K562 (cell line): Measurements from ENCODE around the gene GPRIN3. TPM values are rescaled to one million over a fixed set of nuclear protein-coding genes. Genes with fewer than 3 reads are reported as not detected.

Experiments used
- ATAC-seq: fragments of 200-7000 bp; cut with Tn5 transposase; 3 replicates; pipeline ENCODE4 v1.9.1; 2020; ENCODE audit warnings: moderate library complexity
- BruUV-seq: library from RNA; stranded (reverse); fragments of 400-500 nt; replicated peaks from 2 replicates; lab custom pipeline; 2021; lab: Mats Ljungman, UMichigan
- CTCF ChIA-PET: fragments of 300-600 bp; formaldehyde crosslinking; extraction: SDS; loops from one replicate; lab custom pipeline; 2021; ENCODE audit warnings: low intra/inter-chr PET ratio; lab: Yijun Ruan, JAX
- POLR2A ChIA-PET: fragments of 300-600, 350-650 bp; sonication (Branson Sonifier 250); formaldehyde crosslinking; extraction: SDS; loops from one replicate; lab custom pipeline; 2021; ENCODE audit warnings: antibody characterized with exemption, inconsistent platforms; lab: Yijun Ruan, JAX
- DNase-seq, 4 experiments: peaks; one replicate each; pipeline versions ENCODE4 v3.0.0 to v3.0.0-alpha.2; 2011 to 2018; ENCODE audit warnings: low spot score in 3 of 4, mixed read lengths in 3 of 4; ENCODE audit errors: extremely low read depth in 1 of 4
- FAIRE-seq: peaks from 2 replicates; lab custom pipeline; 2011; peaks lifted over from hg19 to GRCh38; lab: Jason Lieb, UNC
- H2AFZ ChIP-seq: 2 replicates; pipeline ENCODE4 v1.6.0; 2011; ENCODE audit warnings: low read depth, low read length, control low read depth, inconsistent platforms
- H3K27ac ChIP-seq: fragments of 200-600 bp; 3 replicates; pipeline ENCODE4 v1.8.0; 2011; ENCODE audit warnings: low read depth, mild to moderate bottlenecking, control low read depth, inconsistent platforms, low read length, moderate library complexity, mixed read lengths; ENCODE audit errors: extremely low read depth
- H3K27me3 ChIP-seq, 2 experiments: fragments of 300-600 bp in 1 of 2; 2 replicates in 1 of 2; 3 replicates in 1 of 2; pipeline versions ENCODE4 v1.6.0 to v1.8.0; 2011; ENCODE audit warnings: inconsistent platforms in 2 of 2, low read length in 2 of 2, mild to moderate bottlenecking in 1 of 2, mixed read lengths in 1 of 2, moderate library complexity in 1 of 2; ENCODE audit not compliant: control insufficient read depth in 2 of 2, insufficient read depth in 2 of 2
- H3K36me3 ChIP-seq: fragments of 300-600 bp; 3 replicates; pipeline ENCODE4 v1.8.0; 2011; ENCODE audit warnings: mild to moderate bottlenecking, low read length, inconsistent platforms; ENCODE audit not compliant: control insufficient read depth, insufficient read depth
- H3K4me1 ChIP-seq, 2 experiments: fragments of 200-600 bp in 1 of 2; replicated peaks in 1 of 2; 2 replicates in 1 of 2; 3 replicates in 1 of 2; pipeline versions ENCODE4 v1.5.1 to v1.8.0; 2011; ENCODE audit warnings: inconsistent platforms in 2 of 2, low read length in 2 of 2, mild to moderate bottlenecking in 1 of 2, mixed read lengths in 1 of 2, moderate library complexity in 1 of 2; ENCODE audit not compliant: control insufficient read depth in 2 of 2, insufficient read depth in 2 of 2
- H3K4me2 ChIP-seq: 2 replicates; pipeline ENCODE4 v1.6.1; 2011; ENCODE audit warnings: low read length, control low read depth, inconsistent platforms, mixed read lengths; ENCODE audit not compliant: insufficient read depth
- H3K4me3 ChIP-seq: fragments of 200-600 bp; sonication (generic), shearing (Covaris generic); 2 replicates; pipeline ENCODE4 v1.5.1; 2016; ENCODE audit warnings: control low read depth, inconsistent platforms
- H3K79me2 ChIP-seq: fragments of 200-600 bp; 3 replicates; pipeline ENCODE4 v1.8.0; 2011; ENCODE audit warnings: low read length, inconsistent platforms; ENCODE audit not compliant: control insufficient read depth, insufficient read depth
- H3K9ac ChIP-seq, 2 experiments: 2 replicates each; pipeline versions ENCODE4 v1.6.0 to v1.6.1; 2011; ENCODE audit warnings: low read depth in 2 of 2, low read length in 2 of 2, control low read depth in 1 of 2, inconsistent platforms in 1 of 2, mild to moderate bottlenecking in 1 of 2, mixed read lengths in 1 of 2; ENCODE audit not compliant: insufficient read depth in 1 of 2
- H3K9me1 ChIP-seq: one replicate; pipeline ENCODE4 v1.6.0; 2011; ENCODE audit warnings: inconsistent platforms, mild to moderate bottlenecking, low read length, moderate library complexity; ENCODE audit not compliant: control insufficient read depth, insufficient read depth
- H3K9me3 ChIP-seq: replicated peaks from 2 replicates; pipeline ENCODE4 v1.5.1; 2011; ENCODE audit warnings: low read depth, low read length, inconsistent platforms; ENCODE audit not compliant: control insufficient read depth, insufficient read depth
- H4K20me1 ChIP-seq: replicated peaks from 2 replicates; pipeline ENCODE4 v1.6.1; 2011; ENCODE audit warnings: low read length, inconsistent platforms, mixed read lengths; ENCODE audit not compliant: control insufficient read depth, insufficient read depth
- BACH1 ChIP-seq: fragments of 200-800 bp; sonication (Bioruptor generic); IDR thresholded peaks from 2 replicates; pipeline ENCODE4 v1.6.1; 2016; ENCODE audit warnings: missing genetic modification characterization, missing compliant biosample characterization
- GABPA ChIP-seq: fragments of 200-800 bp; sonication (Bioruptor generic); conservative IDR thresholded peaks from 2 replicates; pipeline ENCODE4 v1.6.1; 2016; ENCODE audit warnings: low read depth, missing genetic modification characterization, missing compliant biosample characterization
- HLTF ChIP-seq: fragments of 450-650 bp; IDR thresholded peaks from 2 replicates; pipeline ENCODE4 v1.6.1; 2016
- NELFE ChIP-seq: IDR thresholded peaks from 2 replicates; pipeline ENCODE4 v1.6.1; 2011; ENCODE audit warnings: mild to moderate bottlenecking; ENCODE audit not compliant: insufficient read depth, insufficient read length
- NUFIP1 ChIP-seq: fragments of 450-650 bp; IDR thresholded peaks from 2 replicates; pipeline ENCODE4 v1.6.1; 2018; ENCODE audit not compliant: partially characterized antibody
- PHF20 ChIP-seq: fragments of 450-650 bp; IDR thresholded peaks from 2 replicates; pipeline ENCODE4 v1.6.1; 2018; ENCODE audit not compliant: partially characterized antibody
- POLR3G ChIP-seq: IDR thresholded peaks from 2 replicates; pipeline ENCODE4 v1.6.1; 2011; ENCODE audit not compliant: insufficient read length, insufficient replicate concordance; ENCODE audit errors: extremely low read depth
- RBM34 ChIP-seq: fragments of 200-400 bp; formaldehyde crosslinking; IDR thresholded peaks from 2 replicates; pipeline ENCODE4 v1.6.1; 2018; ENCODE audit warnings: low read length, borderline replicate concordance; ENCODE audit not compliant: insufficient read depth
- RBM39 ChIP-seq: fragments of 200-400 bp; formaldehyde crosslinking; optimal IDR thresholded peaks from 2 replicates; pipeline ENCODE3; 2018; ENCODE audit warnings: low read depth, low read length
- ZNF77 ChIP-seq: fragments of 250-450 bp; sonication (Bioruptor Pico); IDR thresholded peaks from 2 replicates; pipeline ENCODE4 v1.5.0; 2020
- ZNF79 ChIP-seq: fragments of 250-450 bp; sonication (Bioruptor Pico); IDR thresholded peaks from 2 replicates; pipeline ENCODE4 v1.4.0; 2020; ENCODE audit warnings: low read depth, mild to moderate bottlenecking, moderate library complexity
- WGBS: fragments of 100-300 bp; shearing (Covaris generic); methylation state at CpG from one replicate; pipeline ENCODE4 v1.1.6; 2016; ENCODE audit warnings: low coverage, mixed read lengths; ENCODE audit not compliant: insufficient coverage; ENCODE audit errors: missing lambda C conversion rate; 5-methylcytosine and 5-hydroxymethylcytosine counted together
- in situ Hi-C: fragments of 300-500 bp; cut with MboI; formaldehyde crosslinking; loops from 4 replicates; pipeline ENCODE4 v1.15.0; 2018; ENCODE audit warnings: inconsistent platforms, mixed read lengths
- intact Hi-C: fragments of 100-400 bp; cut with micrococcal nuclease; formaldehyde crosslinking; loops from 2 replicates; pipeline ENCODE4 v1.14.2; 2022
- polyA plus RNA-seq, 8 experiments: library from polyadenylated mRNA; depleted of rRNA in 4 of 8; stranded (reverse) in 5 of 8; unstranded in 3 of 8; fragments of >200 nt; fragmentation: Nextera tagmentation in 2 of 8; fragmentation: Illumina TruSeq in 1 of 8; extraction: Ambion mirVana in 2 of 8; extraction: Trizol in 1 of 8; gene quantifications; 2 replicates each; pipeline versions ENCODE4 v1.2.1 to v1.2.3, GENCODE V29; 2011 to 2014; ENCODE audit warnings: inconsistent platforms in 1 of 8, missing spikeins in 1 of 8
- total RNA-seq, 7 experiments: library from RNA; depleted of rRNA in 6 of 7; stranded (reverse); fragments of >200 nt in 6 of 7; fragmentation: Illumina TruSeq in 2 of 7; extraction: Trizol in 2 of 7; gene quantifications; 2 replicates each; pipeline versions ENCODE4 v1.2.1 to v1.2.3, GENCODE V29; 2011 to 2021; ENCODE audit warnings: low replicate concordance in 1 of 7
- TF ChIP-seq, protein P1 (sequence below): fragments of 250-450 bp; sonication (Bioruptor Pico); IDR thresholded peaks from 2 replicates; pipeline ENCODE4 v1.5.0; 2020; ENCODE audit warnings: mild to moderate bottlenecking
- TF ChIP-seq, protein P2 (sequence below): fragments of 450-650 bp; formaldehyde crosslinking; IDR thresholded peaks from 2 replicates; pipeline ENCODE4 v1.4.0; 2020; ENCODE audit warnings: mild to moderate bottlenecking, moderate library complexity
- TF ChIP-seq, protein P3 (sequence below): fragments of 450-650 bp; IDR thresholded peaks from one replicate; pipeline ENCODE4 v1.6.1; 2018; ENCODE audit warnings: mild to moderate bottlenecking, moderate library complexity; ENCODE audit not compliant: partially characterized antibody
- TF ChIP-seq, protein P4 (sequence below): fragments of 450-650 bp; IDR thresholded peaks from 2 replicates; pipeline ENCODE4 v1.6.1; 2018; ENCODE audit not compliant: partially characterized antibody

The GPRIN3 gene
- total and polyA plus RNA-seq, 9 of the 15 experiments (the other 6 are each of a cell fraction or from before 2014, with no cell fraction given), result 0.02 TPM; not detected in 8

DNA sequence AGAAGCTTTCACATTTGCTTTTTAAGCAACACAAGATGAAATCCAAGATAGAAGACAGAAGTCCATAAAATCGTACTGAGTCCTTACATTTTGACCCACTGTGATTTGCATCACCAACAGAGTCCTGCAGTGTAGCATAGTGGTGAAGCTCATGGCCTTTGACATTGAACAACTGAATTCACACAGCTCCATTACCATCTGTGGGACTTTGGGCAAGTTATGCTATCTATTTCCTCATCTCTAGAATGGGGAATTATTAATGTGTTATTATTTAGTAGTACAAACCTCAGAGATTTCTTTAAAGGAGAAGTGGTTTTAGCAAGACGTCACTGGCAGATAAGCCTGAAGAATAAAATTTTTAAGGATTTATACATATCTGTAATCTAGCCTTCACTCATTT is 10.7 kb downstream of the GPRIN3 start:
- Histone ChIP-seq H3K4me3 (no peak overlapping the region), H3K9me1 (no peaks in the 10 kb centered on the region), H3K36me3 (no peaks in the 10 kb centered on the region), H3K9ac (no peak overlapping the region), H3K79me2 (no peaks in the 10 kb centered on the region), H3K4me2 (no peak overlapping the region), H4K20me1 (no peaks in the 10 kb centered on the region), H3K27ac (no peak overlapping the region), H3K9me3 (no peaks in the 10 kb centered on the region), H2AFZ (no peak overlapping the region), H3K4me1 (no peaks in the 10 kb centered on the region), H3K27me3 (no peaks in the 10 kb centered on the region)
- ChIA-PET POLR2A (no interaction called here), CTCF (no interaction called here)
- in situ Hi-C loops, result no loop called here
- 0% methylated on average over 2 of the region's 2 CpGs for WGBS
- no peak for DNase-seq
- FAIRE-seq, result no peak
- no peak for ATAC-seq
- intact Hi-C loops, result no loop called here
- no TSS peak for BruUV-seq
- no peak for TF ChIP-seq RBM34
- TF ChIP-seq, protein P1, sequence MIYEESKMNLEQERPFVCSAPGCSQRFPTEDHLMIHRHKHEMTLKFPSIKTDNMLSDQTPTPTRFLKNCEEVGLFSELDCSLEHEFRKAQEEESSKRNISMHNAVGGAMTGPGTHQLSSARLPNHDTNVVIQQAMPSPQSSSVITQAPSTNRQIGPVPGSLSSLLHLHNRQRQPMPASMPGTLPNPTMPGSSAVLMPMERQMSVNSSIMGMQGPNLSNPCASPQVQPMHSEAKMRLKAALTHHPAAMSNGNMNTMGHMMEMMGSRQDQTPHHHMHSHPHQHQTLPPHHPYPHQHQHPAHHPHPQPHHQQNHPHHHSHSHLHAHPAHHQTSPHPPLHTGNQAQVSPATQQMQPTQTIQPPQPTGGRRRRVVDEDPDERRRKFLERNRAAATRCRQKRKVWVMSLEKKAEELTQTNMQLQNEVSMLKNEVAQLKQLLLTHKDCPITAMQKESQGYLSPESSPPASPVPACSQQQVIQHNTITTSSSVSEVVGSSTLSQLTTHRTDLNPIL (CRISPR knock-in tag), result no peak
- no peak for TF ChIP-seq GABPA
- no peak for TF ChIP-seq ZNF77 (CRISPR knock-in tag)
- TF ChIP-seq POLR3G, result no peak
- no peak for TF ChIP-seq NELFE
- TF ChIP-seq, protein P2, sequence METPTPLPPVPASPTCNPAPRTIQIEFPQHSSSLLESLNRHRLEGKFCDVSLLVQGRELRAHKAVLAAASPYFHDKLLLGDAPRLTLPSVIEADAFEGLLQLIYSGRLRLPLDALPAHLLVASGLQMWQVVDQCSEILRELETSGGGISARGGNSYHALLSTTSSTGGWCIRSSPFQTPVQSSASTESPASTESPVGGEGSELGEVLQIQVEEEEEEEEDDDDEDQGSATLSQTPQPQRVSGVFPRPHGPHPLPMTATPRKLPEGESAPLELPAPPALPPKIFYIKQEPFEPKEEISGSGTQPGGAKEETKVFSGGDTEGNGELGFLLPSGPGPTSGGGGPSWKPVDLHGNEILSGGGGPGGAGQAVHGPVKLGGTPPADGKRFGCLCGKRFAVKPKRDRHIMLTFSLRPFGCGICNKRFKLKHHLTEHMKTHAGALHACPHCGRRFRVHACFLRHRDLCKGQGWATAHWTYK (CRISPR knock-in tag), result no peak
- TF ChIP-seq NUFIP1, result no peak
- no peak for TF ChIP-seq RBM39
- no peak for TF ChIP-seq HLTF
- TF ChIP-seq, protein P3, sequence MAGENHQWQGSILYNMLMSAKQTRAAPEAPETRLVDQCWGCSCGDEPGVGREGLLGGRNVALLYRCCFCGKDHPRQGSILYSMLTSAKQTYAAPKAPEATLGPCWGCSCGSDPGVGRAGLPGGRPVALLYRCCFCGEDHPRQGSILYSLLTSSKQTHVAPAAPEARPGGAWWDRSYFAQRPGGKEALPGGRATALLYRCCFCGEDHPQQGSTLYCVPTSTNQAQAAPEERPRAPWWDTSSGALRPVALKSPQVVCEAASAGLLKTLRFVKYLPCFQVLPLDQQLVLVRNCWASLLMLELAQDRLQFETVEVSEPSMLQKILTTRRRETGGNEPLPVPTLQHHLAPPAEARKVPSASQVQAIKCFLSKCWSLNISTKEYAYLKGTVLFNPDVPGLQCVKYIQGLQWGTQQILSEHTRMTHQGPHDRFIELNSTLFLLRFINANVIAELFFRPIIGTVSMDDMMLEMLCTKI, result no peak
- TF ChIP-seq, protein P4, sequence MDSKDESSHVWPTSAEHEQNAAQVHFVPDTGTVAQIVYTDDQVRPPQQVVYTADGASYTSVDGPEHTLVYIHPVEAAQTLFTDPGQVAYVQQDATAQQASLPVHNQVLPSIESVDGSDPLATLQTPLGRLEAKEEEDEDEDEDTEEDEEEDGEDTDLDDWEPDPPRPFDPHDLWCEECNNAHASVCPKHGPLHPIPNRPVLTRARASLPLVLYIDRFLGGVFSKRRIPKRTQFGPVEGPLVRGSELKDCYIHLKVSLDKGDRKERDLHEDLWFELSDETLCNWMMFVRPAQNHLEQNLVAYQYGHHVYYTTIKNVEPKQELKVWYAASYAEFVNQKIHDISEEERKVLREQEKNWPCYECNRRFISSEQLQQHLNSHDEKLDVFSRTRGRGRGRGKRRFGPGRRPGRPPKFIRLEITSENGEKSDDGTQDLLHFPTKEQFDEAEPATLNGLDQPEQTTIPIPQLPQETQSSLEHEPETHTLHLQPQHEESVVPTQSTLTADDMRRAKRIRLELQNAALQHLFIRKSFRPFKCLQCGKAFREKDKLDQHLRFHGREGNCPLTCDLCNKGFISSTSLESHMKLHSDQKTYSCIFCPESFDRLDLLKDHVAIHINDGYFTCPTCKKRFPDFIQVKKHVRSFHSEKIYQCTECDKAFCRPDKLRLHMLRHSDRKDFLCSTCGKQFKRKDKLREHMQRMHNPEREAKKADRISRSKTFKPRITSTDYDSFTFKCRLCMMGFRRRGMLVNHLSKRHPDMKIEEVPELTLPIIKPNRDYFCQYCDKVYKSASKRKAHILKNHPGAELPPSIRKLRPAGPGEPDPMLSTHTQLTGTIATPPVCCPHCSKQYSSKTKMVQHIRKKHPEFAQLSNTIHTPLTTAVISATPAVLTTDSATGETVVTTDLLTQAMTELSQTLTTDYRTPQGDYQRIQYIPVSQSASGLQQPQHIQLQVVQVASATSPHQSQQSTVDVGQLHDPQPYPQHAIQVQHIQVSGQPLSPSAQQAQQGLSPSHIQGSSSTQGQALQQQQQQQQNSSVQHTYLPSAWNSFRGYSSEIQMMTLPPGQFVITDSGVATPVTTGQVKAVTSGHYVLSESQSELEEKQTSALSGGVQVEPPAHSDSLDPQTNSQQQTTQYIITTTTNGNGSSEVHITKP, result no peak
- TF ChIP-seq BACH1, result no peak
- TF ChIP-seq PHF20, result no peak
- TF ChIP-seq ZNF79 (CRISPR knock-in tag), result no peak
